Neutrophil (primary cell): ENCODE results near the gene IDE.
A peak's percentile ranks its signal among the peaks of the same experiment; 100 is the strongest.

ENCODE experiments used
- H3K27ac ChIP-seq: fragments of 200-600 bp; sonication (generic); 2 replicates; pipeline ENCODE4 v1.5.1; 2016; ENCODE audit warnings: mild to moderate bottlenecking, moderate library complexity
- H3K27me3 ChIP-seq: fragments of 200-600 bp; sonication (generic); 2 replicates; pipeline ENCODE4 v1.6.0; 2016; ENCODE audit warnings: mild to moderate bottlenecking
- H3K36me3 ChIP-seq: fragments of 200-600 bp; sonication (generic); 2 replicates; pipeline ENCODE4 v1.5.1; 2017
- H3K4me1 ChIP-seq, 2 experiments: fragments of 200-600 bp in 1 of 2; sonication (generic) in 1 of 2; 1 replicate in 1 of 2; 2 replicates in 1 of 2; pipeline versions ENCODE4 v1.5.1 to v1.6.1; 2013 to 2016; ENCODE audit warnings: low read depth in 1 of 2, low read length in 1 of 2, mild to moderate bottlenecking in 1 of 2, moderate library complexity in 1 of 2; ENCODE audit not compliant: control insufficient read depth in 1 of 2, insufficient read depth in 1 of 2
- H3K4me3 ChIP-seq, 2 experiments: fragments of 200-600 bp in 1 of 2; sonication (generic) in 1 of 2; 1 replicate in 1 of 2; 2 replicates in 1 of 2; pipeline ENCODE4 v1.5.1; 2013 to 2016; ENCODE audit warnings: low read depth in 1 of 2, low read length in 1 of 2, mild to moderate bottlenecking in 1 of 2, moderate library complexity in 1 of 2
- H3K9me3 ChIP-seq: fragments of 200-600 bp; sonication (generic); 2 replicates; pipeline ENCODE4 v1.5.1; 2016
- CTCF ChIP-seq: fragments of 200-600 bp; sonication (generic); IDR thresholded peaks from 2 replicates; pipeline ENCODE4 v1.5.1; 2016; ENCODE audit warnings: antibody characterized with exemption

IDE gene

GRCh38 chr10:92486637-92487036 lies 87.3 kb downstream of the IDE start:
- peaks cover 15% of the 10 kb centered on the region for H3K36me3 ChIP-seq
- H3K9me3 ChIP-seq, result no peaks in the 10 kb centered on the region
- no peak for TF ChIP-seq CTCF

GRCh38 chr10:92483539-92483938 lies 90.4 kb downstream of the IDE start:
- H3K4me3 ChIP-seq, result no peak overlapping the region
- H3K27ac ChIP-seq, result no peak overlapping the region
- TF ChIP-seq CTCF, result no peak
- peaks cover 16 to 22% of the 10 kb centered on the region in 2 experiments for H3K4me1 ChIP-seq
- no peaks in the 10 kb centered on the region for H3K9me3 ChIP-seq
- H3K27me3 ChIP-seq, result no peaks in the 10 kb centered on the region
- H3K36me3 ChIP-seq, result peaks cover 10% of the 10 kb centered on the region

More at GRCh38 chr10:92486637-92487036, 87.3 kb downstream of the IDE start:
- H3K27me3 ChIP-seq, result no peaks in the 10 kb centered on the region
- H3K4me3 ChIP-seq, result peak overlapping the region in 1 of 2 experiments; percentile 13
- peak overlapping the region; percentile 60 for H3K27ac ChIP-seq
- peaks cover 16 to 22% of the 10 kb centered on the region in 2 experiments for H3K4me1 ChIP-seq

- H3K9me3 ChIP-seq, result no peaks in the 10 kb centered on the region
- H3K4me3 ChIP-seq, result no peak overlapping the region
- peaks cover 20% of the 10 kb centered on the region for H3K36me3 ChIP-seq
- H3K27me3 ChIP-seq, result no peaks in the 10 kb centered on the region
- no peak overlapping the region for H3K27ac ChIP-seq
- no peaks in the 10 kb centered on the region for H3K4me1 ChIP-seq
- TF ChIP-seq CTCF, result no peak
Observed at GRCh38 chr10:92480413-92480812, 93.5 kb downstream of the IDE start.

- no peak for TF ChIP-seq CTCF
- Histone ChIP-seq H3K36me3 (peaks cover 24% of the 10 kb centered on the region), H3K9me3 (no peaks in the 10 kb centered on the region)
Observed at GRCh38 chr10:92479547-92479946, 94.3 kb downstream of the IDE start.

GRCh38 chr10:92478536-92478935 lies 95.4 kb downstream of the IDE start:
- no peaks in the 10 kb centered on the region for H3K27me3 ChIP-seq
- no peaks in the 10 kb centered on the region for H3K9me3 ChIP-seq
- H3K36me3 ChIP-seq, result peaks cover 18% of the 10 kb centered on the region
- peaks cover 8% of the 10 kb centered on the region in 2 experiments for H3K4me1 ChIP-seq
- no peak overlapping the region for H3K27ac ChIP-seq
- no peak for TF ChIP-seq CTCF
- no peak overlapping the region for H3K4me3 ChIP-seq

More at GRCh38 chr10:92479547-92479946, 94.3 kb downstream of the IDE start:
- H3K27me3 ChIP-seq, result no peaks in the 10 kb centered on the region
- H3K4me1 ChIP-seq, result no peaks in the 10 kb centered on the region
- H3K4me3 ChIP-seq, result no peak overlapping the region
- no peak overlapping the region for H3K27ac ChIP-seq
